Gastrocnemius medialis (tissue), 4 donors: ENCODE data around the gene SLC9A1. TPM values are rescaled to one million over a fixed set of nuclear protein-coding genes. Genes with fewer than 3 reads are reported as not detected.

Source experiments
- ATAC-seq, 2 donors: fragments of 150-250 bp; one replicate each; pipeline ENCODE4 v1.9.1; 2016
- DNase-seq, 2 donors: peaks; one replicate each; pipeline ENCODE4 v3.0.0-alpha.2; 2019
- H3K27ac ChIP-seq, 4 donors: fragments of 200-600 bp; sonication (generic); 1 replicate in 1 of 4; 2 replicates in 3 of 4; pipeline ENCODE4 v1.5.1; 2016 to 2018; ENCODE audit warnings: mild to moderate bottlenecking in 2 of 4, moderate library complexity in 1 of 4
- H3K27me3 ChIP-seq, 3 donors: fragments of 200-600 bp; sonication (generic) in 2 of 3; 1 replicate in 1 of 3; 2 replicates in 2 of 3; pipeline versions ENCODE4 v1.5.1 to v1.6.0; 2016 to 2019; ENCODE audit warnings: mild to moderate bottlenecking in 1 of 3, moderate library complexity in 1 of 3
- H3K36me3 ChIP-seq, 2 donors: fragments of 200-600 bp; sonication (generic) in 1 of 2; one replicate each; pipeline ENCODE4 v1.5.1; 2017 to 2018
- H3K4me1 ChIP-seq, 2 donors: fragments of 200-600 bp; sonication (generic) in 1 of 2; one replicate each; pipeline ENCODE4 v1.5.1; 2016 to 2017; ENCODE audit warnings: mild to moderate bottlenecking in 2 of 2
- H3K4me3 ChIP-seq, 4 donors: fragments of 200-600 bp; sonication (generic) in 3 of 4; 1 replicate in 1 of 4; 2 replicates in 3 of 4; pipeline ENCODE4 v1.5.1; 2016 to 2019; ENCODE audit warnings: mild to moderate bottlenecking in 2 of 4
- H3K9me3 ChIP-seq, 3 donors: fragments of 200-600 bp; sonication (generic) in 2 of 3; 1 replicate in 1 of 3; 2 replicates in 2 of 3; pipeline ENCODE4 v1.5.1; 2016 to 2019
- POLR2A ChIP-seq, 2 donors: fragments of 450-650 bp; IDR thresholded peaks; one replicate each; pipeline ENCODE4 v1.6.1; 2017; ENCODE audit warnings: antibody characterized with exemption in 2 of 2, mild to moderate bottlenecking in 2 of 2, moderate library complexity in 2 of 2
- in situ Hi-C, 4 donors: fragments of 200-750 bp; cut with MboI; loops; one replicate each; pipeline versions ENCODE4 v1.15.0 to v1.8.0; 2017; ENCODE audit warnings: low sequenced_read_pairs in 4 of 4
- intact Hi-C: fragments of 100-400 bp; cut with DNase I; formaldehyde crosslinking; loops from one replicate; pipeline ENCODE4 v1.15.1; 2023; ENCODE audit warnings: low total_unique reads
- total RNA-seq, 4 donors: library from RNA; depleted of rRNA; stranded (reverse); fragments of >200 nt; gene quantifications; one replicate each; pipeline versions ENCODE4 v1.1.0 to v1.2.3, GENCODE V29; 2016
- TF ChIP-seq, protein P1 (sequence below), 5 experiments: fragments of 450-650 bp in 3 of 5; fragments of 200-600 bp in 2 of 5; sonication (generic) in 2 of 5; IDR thresholded peaks in 4 of 5; conservative IDR thresholded peaks in 1 of 5; 1 replicate in 4 of 5; 2 replicates in 1 of 5; pipeline ENCODE4 v1.5.1; 2016 to 2019; ENCODE audit warnings: antibody characterized with exemption in 5 of 5, mild to moderate bottlenecking in 3 of 5, moderate library complexity in 3 of 5

The SLC9A1 gene
- total RNA-seq, 4 donors from 2014 or later: 2.5 to 4.3 (median 3.7) TPM

GRCh38 chr1:27099587-27100334, 55.2 kb downstream of the SLC9A1 start:
- Histone ChIP-seq H3K36me3 (no peaks in the 10 kb centered on the region), H3K4me3 (no peak overlapping the region), H3K27ac (peak overlapping the region; percentile 69 to 80 (median 72)), H3K9me3 (no peaks in the 10 kb centered on the region), H3K27me3 (no peaks in the 10 kb centered on the region), H3K4me1 (peaks cover 0 to 6% of the 10 kb centered on the region in 2 donors)
- peak; percentile 37 to 40 for ATAC-seq
- TF ChIP-seq, protein P1, sequence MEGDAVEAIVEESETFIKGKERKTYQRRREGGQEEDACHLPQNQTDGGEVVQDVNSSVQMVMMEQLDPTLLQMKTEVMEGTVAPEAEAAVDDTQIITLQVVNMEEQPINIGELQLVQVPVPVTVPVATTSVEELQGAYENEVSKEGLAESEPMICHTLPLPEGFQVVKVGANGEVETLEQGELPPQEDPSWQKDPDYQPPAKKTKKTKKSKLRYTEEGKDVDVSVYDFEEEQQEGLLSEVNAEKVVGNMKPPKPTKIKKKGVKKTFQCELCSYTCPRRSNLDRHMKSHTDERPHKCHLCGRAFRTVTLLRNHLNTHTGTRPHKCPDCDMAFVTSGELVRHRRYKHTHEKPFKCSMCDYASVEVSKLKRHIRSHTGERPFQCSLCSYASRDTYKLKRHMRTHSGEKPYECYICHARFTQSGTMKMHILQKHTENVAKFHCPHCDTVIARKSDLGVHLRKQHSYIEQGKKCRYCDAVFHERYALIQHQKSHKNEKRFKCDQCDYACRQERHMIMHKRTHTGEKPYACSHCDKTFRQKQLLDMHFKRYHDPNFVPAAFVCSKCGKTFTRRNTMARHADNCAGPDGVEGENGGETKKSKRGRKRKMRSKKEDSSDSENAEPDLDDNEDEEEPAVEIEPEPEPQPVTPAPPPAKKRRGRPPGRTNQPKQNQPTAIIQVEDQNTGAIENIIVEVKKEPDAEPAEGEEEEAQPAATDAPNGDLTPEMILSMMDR (IDR thresholded peaks at IDR 0.05 in 4 of 5, conservative IDR thresholded peaks at IDR 0.05 in 1 of 5): no peak
- no peak for TF ChIP-seq POLR2A (IDR thresholded peaks at IDR 0.05)
- intact Hi-C loops (loop anchor here (5.0 kb wide), 1 partner anchor 288 kb away; no protein-coding TSS in a partner anchor), in situ Hi-C loops (loop anchor here (5.0 to 10.0 kb wide), 6 partner anchors 52 to 175 kb away; partner anchors contain the start of gene TRNP1 (in 1 of the 4))
- peak in 1 of 2 donors; percentile 47 for DNase-seq

DNA sequence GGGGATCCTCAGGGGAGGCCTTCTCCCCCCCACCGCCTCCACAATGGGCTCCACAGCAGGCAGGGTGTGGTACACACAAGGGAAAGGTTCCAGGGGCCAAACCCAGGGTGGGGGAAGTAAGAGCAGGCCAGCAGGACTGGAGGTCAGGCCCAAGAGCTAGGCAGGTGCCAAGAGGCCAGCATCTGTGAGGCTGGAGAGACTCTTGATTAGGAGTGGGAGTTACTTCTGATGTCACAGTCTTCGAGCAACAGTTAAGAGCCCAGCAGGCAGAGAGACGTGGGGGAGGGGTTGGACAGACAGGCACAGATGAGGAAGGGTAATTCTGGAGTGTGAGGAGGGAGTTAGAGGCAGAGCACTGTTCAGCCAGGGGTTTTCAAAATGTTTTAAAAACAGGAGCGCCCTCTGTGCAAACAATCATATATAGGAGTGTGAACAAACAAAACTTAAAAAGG, 55.8 kb downstream of the SLC9A1 start:
- H3K9me3 ChIP-seq: no peaks in the 10 kb centered on the region
- TF ChIP-seq POLR2A (IDR thresholded peaks at IDR 0.05): no peak
- TF ChIP-seq, protein P1 (IDR thresholded peaks at IDR 0.05 in 4 of 5, conservative IDR thresholded peaks at IDR 0.05 in 1 of 5): no peak
- peak in 1 of 2 donors; percentile 17 for ATAC-seq
- in situ Hi-C loops (loop anchor here (5.0 to 10.0 kb wide), 4 partner anchors 52 to 104 kb away; partner anchors contain the start of gene TRNP1 (in 1 of the 4)), intact Hi-C loops (no loop called here)
- H3K27ac ChIP-seq: peak overlapping the region; percentile 69 to 80 (median 72)
- H3K36me3 ChIP-seq: no peaks in the 10 kb centered on the region
- DNase-seq: peak in 1 of 2 donors; percentile 23
- H3K4me1 ChIP-seq: peaks cover 0 to 6% of the 10 kb centered on the region in 2 donors
- H3K27me3 ChIP-seq: no peaks in the 10 kb centered on the region
- H3K4me3 ChIP-seq: no peak overlapping the region

- Histone ChIP-seq H3K36me3 (no peaks in the 10 kb centered on the region), H3K4me1 (peaks cover 0 to 6% of the 10 kb centered on the region in 2 donors), H3K9me3 (no peaks in the 10 kb centered on the region), H3K27ac (peak overlapping the region; percentile 69 to 80 (median 72)), H3K4me3 (no peak overlapping the region), H3K27me3 (no peaks in the 10 kb centered on the region)
- ATAC-seq: no peak
- intact Hi-C loops: no loop called here
- in situ Hi-C loops: loop anchor here (5.0 to 10.0 kb wide), 4 partner anchors 51 to 104 kb away; partner anchors contain the start of gene TRNP1 (in 1 of the 4)
- no peak for DNase-seq
- TF ChIP-seq, protein P1 (IDR thresholded peaks at IDR 0.05 in 4 of 5, conservative IDR thresholded peaks at IDR 0.05 in 1 of 5): no peak
- no peak for TF ChIP-seq POLR2A (IDR thresholded peaks at IDR 0.05)
Observed at GRCh38 chr1:27098431-27099134, 56.3 kb downstream of the SLC9A1 start.

GRCh38 chr1:27097484-27097917, 57.4 kb downstream of the SLC9A1 start:
- intact Hi-C loops: loop anchor here (1.0 kb wide), 2 partner anchors 52 to 100 kb away; no protein-coding TSS in a partner anchor
- Histone ChIP-seq H3K36me3 (no peaks in the 10 kb centered on the region), H3K27ac (no peak overlapping the region), H3K27me3 (no peaks in the 10 kb centered on the region), H3K9me3 (no peaks in the 10 kb centered on the region), H3K4me3 (no peak overlapping the region), H3K4me1 (peaks cover 0 to 6% of the 10 kb centered on the region in 2 donors)
- no peak for TF ChIP-seq POLR2A (IDR thresholded peaks at IDR 0.05)
- TF ChIP-seq, protein P1 (IDR thresholded peaks at IDR 0.05 in 4 of 5, conservative IDR thresholded peaks at IDR 0.05 in 1 of 5): peak; percentile 92 to 97 (median 94)
- DNase-seq (peak; percentile 54 to 66), ATAC-seq (peak; percentile 71 to 84)
- in situ Hi-C loops: loop anchor here (5.0 to 10.0 kb wide), 4 partner anchors 50 to 103 kb away; partner anchors contain the start of gene TRNP1 (in 1 of the 4)
